ENCODE measurements around the gene ADAMTS17.

Gene ADAMTS17

GRCh38 chr15:100115066-100115710 is 226.6 kb downstream of the ADAMTS17 start:
- no peak for DNase-seq
- no peak overlapping the region for H3K27ac ChIP-seq
- TF ChIP-seq CTCF (IDR thresholded peaks at IDR 0.05; ENCODE audit: low read depth, low read length) = no peak
- H3K9me3 ChIP-seq (ENCODE audit: severe bottlenecking) = no peaks in the 10 kb centered on the region
- peaks cover 20% of the 10 kb centered on the region for H3K27me3 ChIP-seq (ENCODE audit: insufficient read depth, low read depth, severe bottlenecking)
- no peak overlapping the region for H3K4me3 ChIP-seq (ENCODE audit: low read depth, low read length)
- no peaks in the 10 kb centered on the region for H3K36me3 ChIP-seq

DNA sequence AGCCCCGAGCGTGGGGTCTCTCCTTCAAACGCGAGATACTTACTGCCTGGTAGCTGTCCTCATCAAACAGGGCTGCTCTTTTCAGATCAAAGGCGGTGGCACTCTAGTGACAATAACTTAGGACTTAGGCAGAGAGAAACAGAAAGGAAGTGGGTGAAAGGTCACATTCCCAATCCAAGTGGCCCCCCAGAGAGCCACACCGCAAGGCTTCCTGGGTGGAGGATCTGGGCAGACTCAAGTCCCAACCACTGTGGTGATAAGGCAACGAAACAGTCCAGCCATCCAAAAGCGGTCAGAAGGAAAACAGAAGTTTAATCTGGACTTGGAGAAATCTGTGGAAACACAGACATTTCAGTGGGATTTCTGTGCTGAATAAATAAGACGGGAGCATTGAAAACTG is 227.2 kb downstream of the ADAMTS17 start:
- no peak overlapping the region for H3K4me3 ChIP-seq (ENCODE audit: low read depth, low read length)
- no peak overlapping the region for H3K27ac ChIP-seq
- no peaks in the 10 kb centered on the region for H3K36me3 ChIP-seq
- H3K27me3 ChIP-seq (ENCODE audit: insufficient read depth, low read depth, severe bottlenecking) = peaks cover 18% of the 10 kb centered on the region
- TF ChIP-seq CTCF (IDR thresholded peaks at IDR 0.05; ENCODE audit: low read depth, low read length) = no peak
- no peak for DNase-seq
- no peaks in the 10 kb centered on the region for H3K9me3 ChIP-seq (ENCODE audit: severe bottlenecking)

DNA sequence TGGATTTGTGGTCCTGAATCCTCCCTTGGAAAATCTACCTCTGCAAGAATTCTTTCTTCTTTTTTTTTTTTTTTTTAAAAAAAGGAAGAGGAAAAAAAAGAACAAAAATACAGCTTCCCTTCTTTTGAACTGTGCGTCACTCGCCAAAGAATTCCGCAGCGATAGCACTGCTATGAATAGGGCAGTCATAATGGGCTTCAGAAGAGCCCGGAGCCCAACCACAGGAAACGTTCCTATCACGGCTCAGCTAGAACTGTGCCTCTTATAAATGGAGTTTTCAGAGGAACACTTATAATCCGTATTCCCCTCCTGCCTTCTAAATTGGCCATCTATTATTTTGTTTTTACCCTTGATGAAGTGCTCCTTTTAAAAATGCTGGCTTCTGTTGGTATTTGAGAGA is 227.7 kb downstream of the ADAMTS17 start:
- DNase-seq = no peak
- H3K27me3 ChIP-seq (ENCODE audit: insufficient read depth, low read depth, severe bottlenecking) = peaks cover 16% of the 10 kb centered on the region
- H3K36me3 ChIP-seq = no peaks in the 10 kb centered on the region
- TF ChIP-seq CTCF (IDR thresholded peaks at IDR 0.05; ENCODE audit: low read depth, low read length) = no peak
- no peaks in the 10 kb centered on the region for H3K9me3 ChIP-seq (ENCODE audit: severe bottlenecking)
- no peak overlapping the region for H3K4me3 ChIP-seq (ENCODE audit: low read depth, low read length)
- no peak overlapping the region for H3K27ac ChIP-seq

GRCh38 chr15:100113351-100114080 is 228.3 kb downstream of the ADAMTS17 start:
- no peak overlapping the region for H3K27ac ChIP-seq
- no peak overlapping the region for H3K4me3 ChIP-seq (ENCODE audit: low read depth, low read length)
- peaks cover 20% of the 10 kb centered on the region for H3K27me3 ChIP-seq (ENCODE audit: insufficient read depth, low read depth, severe bottlenecking)
- H3K9me3 ChIP-seq (ENCODE audit: severe bottlenecking) = no peaks in the 10 kb centered on the region
- no peak for TF ChIP-seq CTCF (IDR thresholded peaks at IDR 0.05; ENCODE audit: low read depth, low read length)
- no peaks in the 10 kb centered on the region for H3K36me3 ChIP-seq
- no peak for DNase-seq

GRCh38 chr15:100112636-100113305 is 229.0 kb downstream of the ADAMTS17 start:
- no peak for TF ChIP-seq CTCF (IDR thresholded peaks at IDR 0.05; ENCODE audit: low read depth, low read length)
- no peaks in the 10 kb centered on the region for H3K9me3 ChIP-seq (ENCODE audit: severe bottlenecking)
- no peaks in the 10 kb centered on the region for H3K36me3 ChIP-seq
- H3K4me3 ChIP-seq (ENCODE audit: low read depth, low read length) = no peak overlapping the region
- no peak for DNase-seq
- no peak overlapping the region for H3K27ac ChIP-seq
- peaks cover 20% of the 10 kb centered on the region for H3K27me3 ChIP-seq (ENCODE audit: insufficient read depth, low read depth, severe bottlenecking)
